NCI-H2227 (cell line): ENCODE measurements around the gene GHR.

Source experiments
- DNase-seq: peaks from one replicate; lab custom pipeline; 2025; ENCODE audit not compliant: unreplicated experiment; lab: John Stamatoyannopoulos, UW

The GHR gene

DNA sequence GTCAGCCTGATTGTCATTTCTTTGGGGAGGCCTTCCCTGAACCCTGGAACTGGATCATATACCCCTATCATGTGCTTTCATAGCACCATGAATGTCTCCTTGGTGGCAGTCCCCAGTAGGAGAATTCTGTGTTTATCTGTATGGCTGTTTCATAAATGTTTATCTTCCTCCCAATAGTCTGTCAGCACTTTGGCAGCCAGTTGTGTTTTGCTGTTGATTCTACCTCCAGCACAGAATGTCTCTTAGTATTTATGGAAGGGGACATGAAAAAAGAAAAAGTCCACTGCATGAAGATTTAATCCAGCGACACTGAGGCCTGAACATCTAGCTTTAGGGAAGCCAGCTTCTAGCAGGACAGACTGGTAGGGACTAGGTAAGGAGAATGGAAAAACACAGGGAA lies 38.3 kb downstream of the GHR start:
- DNase-seq, result no peak

DNA sequence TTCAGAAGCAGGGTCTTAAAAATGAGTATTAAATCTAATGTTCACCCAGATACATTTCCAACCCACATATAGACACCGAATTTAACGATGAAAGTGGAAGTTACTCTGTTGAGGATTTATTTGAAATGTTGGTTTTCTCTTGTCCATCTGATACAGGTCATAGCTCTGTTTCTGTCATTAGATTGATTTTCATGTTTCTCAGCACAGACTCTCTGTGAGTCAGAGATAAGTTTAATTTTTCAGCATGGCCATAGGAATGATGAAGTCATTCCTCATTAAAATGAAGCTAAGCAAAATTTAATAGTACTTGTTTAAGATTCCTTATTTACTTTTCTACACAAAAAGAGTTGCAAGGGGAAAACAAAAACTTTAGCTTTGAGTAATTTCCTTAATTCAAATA lies 38.8 kb downstream of the GHR start:
- DNase-seq, result no peak

DNA sequence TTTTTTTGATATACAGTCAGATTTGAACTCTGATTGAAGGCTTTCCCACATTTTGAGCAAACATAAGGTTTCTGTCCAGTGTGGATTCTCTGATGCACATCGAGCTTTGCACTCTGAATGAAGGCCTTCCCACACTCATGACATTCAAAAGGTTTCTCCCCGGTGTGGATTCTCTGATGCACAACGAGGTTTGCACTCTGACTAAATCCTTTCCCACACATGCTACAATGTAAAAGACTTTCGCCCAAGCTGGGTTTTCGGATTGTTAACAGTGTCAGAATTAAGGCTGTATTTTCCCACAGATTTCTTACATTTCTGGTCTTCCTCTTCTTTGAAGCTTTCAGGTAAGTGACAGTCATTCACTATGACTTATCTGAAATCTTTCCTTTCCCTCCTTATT lies 44.3 kb downstream of the GHR start:
- DNase-seq, result no peak

DNA sequence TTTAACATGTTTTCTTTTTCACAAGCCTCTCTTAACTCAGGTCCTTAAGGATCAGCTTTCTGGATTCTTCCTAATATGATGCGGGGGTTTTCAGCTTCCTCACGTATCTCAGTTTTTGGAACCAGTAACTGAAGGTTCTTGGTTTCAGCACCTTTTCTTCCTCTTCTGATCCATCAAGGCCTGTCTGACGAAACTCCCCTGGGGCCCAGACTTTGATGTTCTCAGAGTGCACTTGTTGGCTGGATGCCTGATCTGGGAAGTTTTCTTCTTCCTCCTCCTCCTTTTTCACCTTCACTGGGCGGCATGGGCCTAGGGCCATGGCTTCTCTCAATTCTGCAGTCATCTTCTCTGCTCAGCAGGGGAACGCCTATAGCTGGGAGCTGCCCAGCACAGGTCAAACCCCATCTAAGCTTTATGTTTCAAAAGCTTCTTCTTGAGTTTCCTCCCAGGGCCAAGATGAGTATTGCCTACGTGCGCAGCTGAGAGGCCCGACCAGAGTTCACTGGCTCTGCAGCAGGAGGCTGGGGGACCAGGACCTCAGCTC lies 44.8 kb downstream of the GHR start:
- no peak for DNase-seq

DNA sequence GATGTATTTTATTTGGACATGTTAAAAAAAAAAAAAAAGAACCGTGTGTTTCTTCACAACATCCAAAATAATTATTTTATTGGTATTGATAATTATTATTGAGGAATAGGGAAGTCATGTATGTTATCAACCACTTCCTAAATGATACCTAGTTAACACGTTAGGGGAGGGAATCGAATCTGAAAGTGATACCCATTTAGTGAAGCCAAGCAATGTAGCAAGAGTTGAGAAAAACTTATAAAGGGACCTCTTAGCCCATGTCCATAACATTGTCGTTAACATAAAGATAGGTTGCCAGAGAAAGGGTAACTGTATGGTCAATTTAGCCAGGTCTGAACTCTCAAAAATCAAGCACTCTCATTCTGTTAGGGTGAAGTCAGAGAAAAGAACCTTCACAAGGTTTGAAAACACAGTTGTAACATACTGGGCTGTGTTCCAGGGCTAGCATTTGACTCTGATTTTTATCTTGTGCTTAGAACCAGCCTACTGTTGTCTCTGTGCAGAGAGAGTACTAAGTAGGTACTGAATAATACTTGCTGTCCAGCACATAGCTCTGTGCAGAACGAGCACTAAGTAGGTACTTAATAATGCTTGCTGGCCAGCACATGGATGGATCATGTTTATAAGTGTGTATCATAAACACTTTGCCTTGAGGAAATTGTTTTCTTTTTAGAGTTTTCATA lies 60.4 kb downstream of the GHR start:
- DNase-seq, result no peak

DNA sequence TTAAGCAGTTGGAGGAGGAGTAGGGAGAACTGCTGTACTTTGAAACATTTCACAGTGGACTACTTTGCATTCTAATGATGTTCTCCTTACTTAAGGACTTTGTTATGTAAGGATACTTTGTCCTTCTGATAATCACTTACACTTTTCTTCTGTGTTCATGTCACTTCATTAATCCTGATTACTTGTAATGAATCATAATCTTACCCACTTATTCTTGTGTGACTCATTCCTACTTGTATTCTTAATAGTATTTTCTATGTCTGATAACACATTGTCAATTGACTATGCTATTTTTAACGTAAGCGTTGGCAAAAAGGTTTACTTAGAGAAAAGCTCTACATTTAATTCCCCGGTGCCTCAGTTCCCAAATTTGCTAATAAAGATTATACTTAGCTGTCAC lies 63.8 kb downstream of the GHR start:
- DNase-seq, result no peak

DNA sequence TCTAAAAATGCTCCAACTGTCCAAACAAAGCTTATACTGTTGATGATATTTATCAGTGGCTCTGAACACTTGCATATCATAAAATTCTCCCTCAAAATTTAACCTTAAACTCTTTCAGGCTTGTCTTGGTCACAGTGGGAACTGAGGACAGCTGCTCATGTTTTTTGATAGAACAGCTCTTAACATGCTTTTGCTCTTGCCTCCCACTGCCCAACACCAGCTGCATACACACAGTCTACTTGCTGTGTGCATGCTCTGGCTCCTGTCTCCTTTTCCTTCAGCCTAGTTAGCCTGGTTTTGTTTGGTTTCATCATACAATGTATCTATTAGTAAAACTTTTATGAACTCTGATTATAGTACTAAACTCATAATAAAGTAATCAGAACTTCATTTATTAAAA lies 64.6 kb downstream of the GHR start:
- DNase-seq, result no peak

DNA sequence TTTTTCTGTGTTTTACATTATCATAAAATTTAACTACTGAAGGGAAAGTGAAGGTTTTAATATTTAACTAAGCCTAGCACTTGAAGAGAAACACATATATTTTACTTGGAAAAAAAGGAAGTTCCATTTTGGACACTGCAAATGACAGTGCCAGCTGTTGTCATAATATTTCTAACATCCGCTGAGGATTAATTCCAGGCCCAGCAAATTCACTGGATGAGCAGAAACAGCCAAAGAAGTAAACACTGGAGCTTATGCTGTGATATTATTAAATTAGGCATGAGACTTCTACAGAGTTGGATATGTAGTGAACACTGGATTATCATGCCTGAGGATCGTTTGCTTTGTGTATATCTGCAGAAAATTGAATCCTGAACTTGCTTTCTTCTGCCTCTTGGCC lies 67.6 kb downstream of the GHR start:
- no peak for DNase-seq

DNA sequence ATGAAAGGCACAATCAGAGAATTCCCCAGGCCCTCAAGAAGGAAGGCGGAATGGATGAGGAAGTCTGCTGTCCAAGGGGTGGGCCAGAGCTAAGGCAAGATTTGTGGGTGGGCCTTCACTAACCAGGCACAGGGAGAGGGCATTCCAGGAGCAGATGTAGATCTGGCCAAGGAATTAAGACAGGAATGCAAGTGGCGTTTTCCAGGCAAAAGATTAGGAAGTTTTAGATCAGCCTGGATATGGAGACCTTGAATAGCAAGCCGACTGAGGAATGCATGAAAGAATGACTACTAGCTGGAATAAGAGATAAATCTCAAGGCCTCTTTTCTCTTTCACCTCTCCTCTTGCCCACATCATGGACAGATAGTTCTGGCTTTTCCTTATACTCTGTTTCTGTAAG lies 68.5 kb downstream of the GHR start:
- no peak for DNase-seq

DNA sequence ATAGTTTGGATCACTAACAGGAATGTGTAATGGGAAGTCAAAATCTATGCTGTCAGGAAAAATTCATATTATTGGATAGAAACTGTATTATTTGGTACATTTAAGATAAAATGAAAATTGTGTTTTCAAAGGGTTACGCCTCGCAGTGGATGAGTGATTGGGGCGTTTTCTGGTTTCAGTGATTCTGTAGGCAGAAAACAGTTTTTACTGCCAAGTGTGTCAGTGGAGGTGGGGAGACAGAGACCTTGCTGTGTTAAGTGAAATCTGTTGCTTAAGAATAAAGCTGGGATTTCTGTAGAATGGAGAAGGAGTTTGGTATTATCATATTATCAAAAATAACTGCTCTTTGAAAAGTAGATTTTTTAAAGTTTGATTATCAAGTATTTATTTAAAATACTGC lies 69.7 kb downstream of the GHR start:
- DNase-seq, result no peak

DNA sequence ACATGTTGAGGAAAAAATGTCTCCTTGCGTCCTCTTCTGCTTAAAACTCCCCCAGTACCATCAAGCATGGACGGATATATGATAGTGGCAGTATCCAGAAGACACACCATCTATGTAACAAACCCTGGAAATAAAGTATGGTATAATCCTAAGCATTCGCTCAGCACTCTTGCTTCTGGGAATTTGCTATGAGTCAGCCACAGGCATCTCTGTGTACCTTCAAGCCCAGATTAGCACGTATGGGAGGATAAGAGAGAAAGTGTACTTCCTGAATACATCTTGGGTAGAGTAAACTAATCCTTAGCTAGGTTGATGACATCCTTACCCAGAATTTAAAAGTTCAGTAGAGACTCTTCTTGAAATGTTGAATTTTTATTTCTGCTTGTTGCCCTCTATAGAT lies 71.2 kb downstream of the GHR start:
- no peak for DNase-seq

DNA sequence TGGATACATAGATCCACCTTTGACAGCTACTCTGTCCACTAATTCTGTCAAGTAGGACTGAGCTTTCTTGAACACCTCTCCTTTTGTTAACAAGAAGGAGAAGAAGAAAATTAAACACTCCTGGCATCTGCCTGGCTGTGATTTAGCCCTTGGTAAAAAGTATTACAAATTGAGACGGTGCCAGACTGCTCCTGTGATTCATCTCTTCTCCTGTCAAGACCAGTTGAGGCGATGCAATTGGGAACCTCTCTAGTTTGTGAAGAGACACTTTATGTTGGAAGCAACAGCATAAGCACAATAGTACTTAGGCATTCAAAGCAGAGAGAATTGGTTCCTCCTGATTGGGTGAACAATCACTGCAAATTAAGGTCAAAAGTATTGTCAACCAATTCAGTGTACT lies 72.7 kb downstream of the GHR start:
- no peak for DNase-seq

DNA sequence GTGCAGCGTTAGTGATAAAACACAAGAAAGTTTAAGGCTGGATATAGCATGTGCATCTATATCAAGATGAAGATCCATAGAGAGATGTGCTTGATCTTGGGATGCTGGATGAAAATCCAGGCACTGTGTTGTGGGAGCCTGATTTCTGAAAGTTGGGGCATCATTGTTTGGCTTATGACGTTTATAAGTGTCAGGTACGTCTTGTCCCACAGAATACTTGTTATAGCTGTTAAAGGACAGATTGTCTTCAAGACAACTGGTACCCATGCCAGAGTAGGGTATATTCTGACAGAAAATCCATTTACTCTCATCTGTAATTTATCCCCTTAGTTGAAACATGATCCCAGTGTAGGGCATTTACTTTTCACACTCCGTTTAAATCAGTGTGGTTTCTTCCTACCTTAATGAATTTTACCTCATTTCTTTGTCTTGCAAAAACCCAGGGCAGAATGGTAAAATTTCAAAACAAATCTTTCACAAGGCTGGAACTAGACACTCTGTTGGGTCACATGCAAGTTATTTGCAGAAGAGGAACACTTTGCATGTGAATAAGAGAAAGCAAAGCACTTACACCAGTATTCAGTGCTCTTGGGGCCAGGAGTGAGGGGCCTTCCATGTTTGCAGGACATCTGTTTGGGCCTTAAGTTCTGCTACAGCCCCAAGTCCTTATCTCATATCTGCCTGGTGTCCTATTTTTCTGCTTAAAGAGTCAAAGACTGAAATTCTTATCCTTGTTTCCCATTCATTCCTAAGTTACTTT lies 73.3 kb downstream of the GHR start:
- no peak for DNase-seq

DNA sequence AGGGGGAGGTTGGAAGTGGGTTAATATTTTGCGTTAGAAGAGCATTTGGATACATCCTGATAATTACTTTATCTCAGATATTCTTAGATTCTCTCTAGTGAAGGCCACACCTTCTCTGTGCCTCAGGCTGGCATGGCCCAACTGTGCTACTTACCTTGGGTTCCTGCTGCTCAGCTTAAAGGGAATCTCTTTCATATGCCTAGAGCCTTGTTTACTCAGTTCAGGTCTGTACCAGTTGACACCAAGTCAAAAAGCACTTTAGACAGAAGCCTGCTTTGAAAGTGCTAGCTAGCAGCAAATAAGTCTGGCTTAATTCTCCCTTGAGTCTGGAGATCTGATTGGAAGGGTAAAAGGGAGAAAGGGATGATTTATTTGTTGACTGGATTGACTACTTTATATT lies 74.8 kb downstream of the GHR start:
- DNase-seq, result no peak

DNA sequence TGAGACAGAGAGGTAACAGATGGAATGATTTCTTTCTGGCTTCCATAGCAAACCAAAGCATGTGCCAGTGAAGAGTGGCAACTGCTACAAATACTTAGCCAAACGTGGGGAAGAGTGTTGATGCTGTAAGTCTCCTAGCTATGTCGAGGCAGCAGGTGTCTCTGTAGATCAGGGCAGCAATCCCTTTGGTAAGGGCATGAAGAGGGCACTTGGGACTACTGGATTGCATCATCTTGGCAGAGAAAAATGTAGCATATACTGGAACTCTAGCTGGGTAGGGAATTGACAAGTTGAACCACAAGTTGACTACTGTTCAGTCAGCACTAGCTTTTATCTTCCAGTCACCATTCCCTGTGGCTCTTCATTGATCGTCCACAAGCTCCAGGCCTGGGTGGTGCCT lies 75.8 kb downstream of the GHR start:
- DNase-seq, result no peak

DNA sequence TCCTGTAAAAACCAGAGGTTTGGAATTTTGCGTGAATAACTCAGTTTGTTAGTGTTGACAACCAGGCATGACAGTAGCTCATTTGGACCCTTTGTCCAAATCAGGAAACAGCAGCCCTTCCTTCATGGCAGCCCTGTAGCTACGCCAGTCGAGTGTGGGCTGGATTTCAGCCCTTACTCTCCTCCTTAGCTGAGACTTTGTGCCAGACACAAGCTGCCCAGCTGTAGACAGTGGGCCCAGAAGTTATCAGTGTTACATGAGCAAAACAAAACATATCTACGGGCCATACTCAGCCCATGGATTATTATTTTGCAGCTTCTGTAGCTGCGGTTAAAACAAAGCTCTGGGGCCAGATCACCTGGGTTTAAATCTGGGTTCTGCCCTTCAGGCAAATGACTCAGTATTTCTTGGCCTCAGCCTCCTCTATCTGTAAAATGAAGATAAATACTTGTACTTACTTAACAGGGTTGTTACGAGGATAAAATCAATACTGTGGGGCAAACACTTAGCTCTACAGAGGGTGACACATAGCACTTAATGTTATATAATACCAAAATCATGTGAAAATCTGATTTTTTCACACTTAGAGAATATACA lies 76.9 kb downstream of the GHR start:
- no peak for DNase-seq

DNA sequence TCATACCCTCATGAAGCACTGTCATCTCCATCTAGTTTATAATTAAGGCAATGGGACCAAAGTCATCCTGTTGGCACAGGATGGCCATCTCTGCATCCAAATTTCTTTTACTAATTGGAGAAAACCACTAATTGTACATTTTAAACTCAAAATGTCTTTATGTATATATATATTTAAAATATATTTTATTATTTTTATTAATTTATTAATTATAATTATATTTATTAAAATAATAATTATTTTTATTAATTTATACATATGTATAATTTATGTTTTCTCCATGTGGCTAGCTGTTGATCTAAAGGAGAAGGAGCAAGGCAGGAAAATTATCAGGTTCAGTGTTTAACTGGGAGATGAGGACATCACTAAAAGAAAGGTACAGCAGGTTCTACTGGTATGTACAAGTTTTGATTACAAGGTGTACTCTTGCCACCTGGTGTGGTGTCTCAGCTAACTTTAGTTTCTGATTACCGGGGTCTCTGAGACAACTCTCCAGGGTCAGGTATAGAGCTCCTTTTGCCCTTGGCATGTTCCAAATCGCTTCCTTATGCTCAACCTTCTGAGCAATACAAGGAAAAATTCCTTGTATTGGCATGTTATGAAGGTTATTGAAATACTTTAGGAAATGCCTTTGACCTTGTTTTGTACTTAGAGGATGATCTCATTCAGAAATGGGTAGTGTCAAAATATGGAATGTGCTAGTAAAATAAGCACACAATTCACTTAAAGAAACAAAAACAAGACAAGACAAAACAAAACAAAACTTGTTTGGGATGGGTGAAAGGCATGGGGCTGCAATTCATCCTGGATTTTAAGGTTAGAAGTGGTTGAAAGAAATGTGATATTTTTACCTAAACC lies 79.6 kb downstream of the GHR start:
- no peak for DNase-seq

DNA sequence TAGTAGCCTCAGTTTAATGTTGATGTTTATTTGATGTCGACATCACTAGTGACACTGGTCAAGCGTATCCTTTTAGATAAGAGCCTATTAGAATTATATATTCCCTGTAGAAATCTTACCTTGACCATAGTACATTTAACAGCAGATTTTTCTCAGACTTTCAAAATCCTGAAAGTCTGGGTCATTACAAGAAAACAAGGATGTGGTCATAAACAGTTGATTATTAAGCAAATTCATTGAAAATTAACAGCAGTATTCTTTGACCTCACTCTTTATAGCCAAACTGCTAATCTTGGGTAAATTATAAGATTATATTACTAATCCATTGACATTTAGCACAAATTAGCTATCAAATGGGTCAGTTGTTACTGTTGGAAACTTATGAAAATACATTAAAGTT lies 83.4 kb downstream of the GHR start:
- no peak for DNase-seq

DNA sequence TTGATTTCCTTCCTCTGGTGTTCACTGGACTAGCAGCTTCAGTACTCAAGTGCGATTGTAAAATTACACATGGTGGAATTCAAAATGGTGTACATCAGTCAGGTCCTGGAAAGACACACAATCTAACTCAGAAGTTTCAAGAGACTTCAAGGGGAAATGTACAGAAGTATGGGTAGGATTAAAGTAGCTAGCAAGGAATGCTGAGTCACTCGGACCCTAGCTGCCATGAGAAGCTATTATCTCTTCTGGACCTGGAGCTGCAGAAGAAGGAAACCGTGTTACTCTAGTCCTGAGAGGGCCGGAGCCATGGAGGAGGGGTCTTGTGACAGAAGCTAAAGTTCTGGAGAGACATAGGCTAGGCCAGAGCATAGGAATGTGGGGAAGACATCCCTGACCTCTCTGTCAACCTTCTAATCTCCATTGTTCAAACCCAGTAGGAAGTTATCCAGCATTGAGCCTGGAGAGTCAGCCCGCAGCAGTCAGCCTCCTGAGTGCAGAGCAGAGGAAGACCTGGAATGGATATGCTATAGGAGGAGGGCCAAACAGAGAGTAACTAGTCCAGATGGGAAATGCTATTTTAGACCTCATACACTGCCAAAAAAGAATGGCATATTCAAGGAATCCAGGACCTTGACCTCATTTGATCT lies 84.3 kb downstream of the GHR start:
- no peak for DNase-seq

DNA sequence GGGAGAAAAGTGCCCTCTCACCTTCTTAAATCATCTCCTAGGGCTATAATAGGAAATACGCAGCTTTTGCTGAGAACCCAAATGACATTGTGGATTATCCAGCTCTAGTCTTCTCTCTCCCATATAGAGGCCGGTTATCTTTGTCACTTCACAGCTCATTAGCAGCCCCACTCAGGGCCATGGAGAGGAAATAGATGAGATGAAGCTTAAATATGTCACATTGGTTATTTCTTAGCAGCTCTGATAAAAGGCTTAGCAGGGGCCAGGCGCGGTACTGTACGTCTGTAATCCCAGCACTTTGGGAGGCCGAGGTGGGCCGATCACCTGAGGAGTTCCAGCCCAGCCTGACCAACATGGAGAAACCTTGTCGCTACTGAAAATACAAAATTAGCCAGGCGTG lies 90.0 kb downstream of the GHR start:
- DNase-seq, result no peak

DNA sequence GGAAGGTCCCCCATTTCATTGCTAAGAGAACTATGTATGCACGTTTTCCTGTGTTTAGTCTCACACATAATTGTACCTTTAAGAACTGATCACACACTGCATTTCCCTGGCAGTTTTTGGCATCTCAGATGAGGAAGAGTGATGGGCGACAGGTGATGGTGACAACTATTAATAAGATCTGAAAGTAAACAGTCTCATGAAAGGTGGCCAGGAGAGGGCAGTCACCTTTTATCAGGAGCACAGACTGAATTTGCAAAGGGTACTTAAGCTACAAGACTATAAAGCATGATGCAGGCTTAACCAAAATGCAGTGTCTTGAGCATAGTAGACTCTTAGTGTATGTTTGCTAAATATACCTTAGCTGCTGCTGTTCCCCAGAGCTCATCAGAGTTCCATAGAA lies 91.5 kb downstream of the GHR start:
- no peak for DNase-seq
